ENCODE data around the gene DLST.

DLST gene
- 91.2 to 119 (median 94.5) reads per million in 4 donors for total RNA-seq

DNA sequence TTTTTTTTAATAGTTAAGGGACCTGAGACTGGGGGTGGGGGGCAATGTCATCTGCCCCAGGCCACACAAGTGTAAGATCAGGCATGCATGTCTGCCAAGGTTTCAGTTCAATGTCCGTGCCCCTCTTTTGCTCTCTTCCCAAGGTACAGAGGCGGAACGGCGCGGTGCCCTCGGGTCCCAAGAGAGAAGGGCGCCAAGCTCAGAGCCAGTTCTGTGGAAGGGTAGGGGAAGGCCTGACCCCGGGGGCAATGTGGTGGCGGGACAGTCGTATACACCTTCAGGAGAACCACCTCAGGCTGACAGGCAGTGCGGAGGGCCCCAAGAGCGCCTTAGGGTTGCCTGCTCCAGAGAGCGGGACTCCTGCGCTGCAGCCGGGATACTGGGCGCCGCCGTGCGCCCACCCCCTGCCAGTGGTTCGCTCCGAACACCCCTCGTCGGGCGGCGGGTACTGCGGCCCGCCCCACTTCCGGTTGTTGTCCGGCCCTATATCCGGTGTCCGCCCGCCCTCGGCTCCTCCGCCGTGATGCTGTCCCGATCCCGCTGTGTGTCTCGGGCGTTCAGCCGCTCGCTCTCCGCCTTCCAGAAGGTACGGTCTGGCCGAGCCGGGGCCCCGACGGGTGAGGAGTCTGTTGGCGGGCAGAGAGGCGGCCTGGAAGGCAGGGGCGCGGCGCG is at the start of gene DLST:
Gene DLST (plus strand): TSS at position 486 of the 672 bp plus-strand sequence. CDS start 38 bp downstream, at position 524.
- peak; percentile 68 to 89 (median 79) for DNase-seq

- DNase-seq, result no peak
Measured at GRCh38 chr14:74832849-74833248, 48.9 kb upstream of the DLST start.

GRCh38 chr14:74834692-74835392 is 46.9 kb upstream of the DLST start:
- no peak for DNase-seq

- no peak for DNase-seq
Measured at GRCh38 chr14:74835645-74836250, 46.0 kb upstream of the DLST start.

DNA sequence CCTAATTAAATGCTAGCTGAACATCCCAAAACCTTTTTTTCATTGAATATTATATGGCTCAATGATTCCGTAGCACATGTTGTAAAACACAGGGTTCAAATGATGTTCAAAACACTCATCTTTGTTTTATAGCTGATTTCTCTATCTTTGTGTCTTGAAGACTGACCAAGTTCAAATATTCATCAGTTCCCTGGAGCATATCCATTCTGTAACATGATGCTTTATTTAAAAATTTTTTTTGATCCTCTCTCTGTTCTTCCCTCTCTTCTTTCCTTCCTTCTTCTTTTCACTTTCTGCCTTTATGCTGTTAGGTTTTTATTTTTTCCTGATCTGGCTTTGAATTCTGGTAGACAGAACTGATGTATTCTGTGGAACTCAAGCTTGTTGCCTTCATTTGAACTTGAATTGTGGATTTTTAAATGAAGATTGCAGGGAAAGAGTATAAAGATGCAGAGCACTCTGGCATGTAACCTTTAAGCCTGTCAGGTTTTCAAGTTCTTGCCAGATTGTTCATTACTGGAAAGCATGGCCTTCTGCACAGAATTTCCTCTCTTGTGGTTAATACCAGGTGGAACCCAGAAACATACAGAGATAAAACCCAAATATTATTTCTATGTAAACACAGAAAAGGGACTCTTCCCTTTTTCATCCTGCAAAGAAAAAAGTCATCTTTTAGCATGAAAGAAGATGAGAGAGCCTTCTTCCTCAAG is 45.3 kb upstream of the DLST start:
- no peak for DNase-seq

DNA sequence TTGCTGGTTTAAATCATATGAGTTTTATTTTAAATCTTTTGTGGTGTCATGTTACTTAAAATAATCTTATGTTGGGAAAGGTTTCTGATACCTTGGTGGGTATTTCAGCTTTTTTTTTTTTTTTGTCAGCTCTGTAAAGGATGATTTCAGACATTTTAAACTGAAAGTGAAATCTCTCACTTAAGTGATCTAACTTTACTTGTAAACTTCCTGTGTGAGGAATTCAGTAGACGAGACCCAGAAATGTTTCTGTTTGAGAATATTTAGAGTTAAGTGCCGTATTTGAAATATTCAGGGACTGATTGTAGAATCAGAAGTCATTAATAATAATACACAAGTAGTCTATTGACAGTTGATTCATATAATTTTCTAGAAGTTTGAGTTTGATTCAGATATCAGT is 43.5 kb upstream of the DLST start:
- DNase-seq, result peak in 1 of 5 donors; percentile 42

DNA sequence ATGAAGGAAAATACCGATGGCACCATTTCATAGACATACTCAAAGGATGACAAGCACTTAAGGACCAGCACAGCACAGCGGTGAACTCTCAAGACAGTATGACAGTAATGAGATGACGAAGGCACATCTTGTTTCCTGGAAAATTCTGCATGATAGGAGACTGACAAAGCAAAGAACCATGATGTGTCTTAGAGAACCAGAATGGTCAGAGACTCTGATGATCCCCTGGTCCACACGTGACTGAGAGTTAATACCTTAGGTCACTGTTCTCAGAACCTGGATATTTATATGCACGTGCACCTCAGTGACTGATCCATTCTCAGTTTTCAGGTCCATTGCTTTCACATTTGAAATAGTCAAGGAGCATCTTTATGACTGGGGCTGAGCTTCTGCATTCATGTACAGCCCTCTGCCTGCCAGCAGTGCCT is 41.1 kb upstream of the DLST start:
- DNase-seq, result peak in 1 of 5 donors; percentile 64

- peak in 1 of 5 donors; percentile 77 for DNase-seq
Measured at GRCh38 chr14:74841230-74842207, 40.2 kb upstream of the DLST start.

DNA sequence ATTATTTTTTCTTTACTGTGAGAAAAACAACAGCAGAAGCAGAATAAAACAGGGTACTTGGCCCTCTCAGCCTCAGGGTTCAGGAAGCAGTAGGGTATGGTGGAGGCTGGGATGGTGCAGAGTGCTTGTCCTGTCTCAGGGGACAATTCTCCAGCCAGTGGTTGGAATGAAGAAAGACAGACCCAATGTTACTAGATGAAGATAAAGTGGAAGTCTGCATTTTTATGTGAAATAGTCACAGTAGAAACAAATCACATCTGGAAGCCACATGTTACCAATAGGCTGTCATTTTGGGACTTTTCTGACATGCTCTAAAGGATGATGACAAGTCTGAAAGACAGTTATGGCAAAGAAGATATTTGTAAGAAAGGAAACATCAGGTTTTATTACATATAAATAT is 38.1 kb upstream of the DLST start:
- DNase-seq, result no peak

GRCh38 chr14:74846168-74846567 is 35.5 kb upstream of the DLST start:
- no peak for DNase-seq

DNA sequence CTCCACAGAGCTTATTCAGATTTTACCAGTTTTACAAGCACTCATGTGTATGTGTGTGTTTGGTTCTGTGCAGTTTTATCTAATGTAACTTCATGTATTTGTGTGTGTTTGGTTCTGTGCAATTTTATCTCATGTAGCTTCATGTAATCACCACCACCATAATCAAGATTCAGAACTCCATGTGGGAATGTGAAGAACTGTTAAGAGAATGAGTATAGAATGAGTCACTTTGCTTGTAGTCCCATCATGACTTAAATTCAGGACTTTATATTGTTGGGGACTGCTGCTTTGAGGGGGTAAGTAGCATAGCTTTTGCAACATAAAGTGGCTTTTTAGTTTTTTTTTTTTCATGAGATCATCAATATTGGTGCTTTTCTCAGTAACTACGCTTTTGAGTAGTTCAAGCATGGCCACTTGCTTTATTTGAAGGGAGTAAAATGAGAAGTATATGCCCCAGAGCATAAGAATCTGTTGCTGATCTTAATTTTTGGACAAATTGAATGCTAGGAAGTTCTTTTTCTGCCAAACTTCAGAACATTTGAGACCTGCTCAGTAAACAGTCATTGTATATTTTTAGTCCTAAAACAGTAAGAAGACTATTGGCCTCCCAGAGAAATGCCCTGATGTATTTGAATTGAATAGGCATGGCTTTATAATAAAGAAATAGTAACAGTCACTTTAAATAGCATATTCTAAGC is 34.6 kb upstream of the DLST start:
- no peak for DNase-seq

DNA sequence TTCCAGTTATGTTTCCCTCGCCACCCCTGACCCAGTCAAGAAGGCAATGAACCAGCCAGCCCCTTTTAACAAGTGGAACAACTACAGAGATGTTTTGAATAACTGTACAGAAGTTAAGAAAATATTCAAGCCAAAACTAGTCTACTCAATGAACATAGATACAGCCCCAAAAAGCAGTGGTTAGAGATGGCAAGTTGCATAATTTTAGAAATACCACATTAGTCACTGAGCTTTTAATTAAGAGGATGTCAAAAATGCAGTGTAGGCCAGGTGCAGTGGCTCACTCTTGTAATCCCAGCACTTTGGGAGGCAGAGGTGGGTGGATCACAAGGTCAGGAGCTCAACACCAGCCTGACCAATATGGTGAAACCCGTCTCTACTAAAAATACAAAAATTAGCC is 32.9 kb upstream of the DLST start:
- no peak for DNase-seq

DNA sequence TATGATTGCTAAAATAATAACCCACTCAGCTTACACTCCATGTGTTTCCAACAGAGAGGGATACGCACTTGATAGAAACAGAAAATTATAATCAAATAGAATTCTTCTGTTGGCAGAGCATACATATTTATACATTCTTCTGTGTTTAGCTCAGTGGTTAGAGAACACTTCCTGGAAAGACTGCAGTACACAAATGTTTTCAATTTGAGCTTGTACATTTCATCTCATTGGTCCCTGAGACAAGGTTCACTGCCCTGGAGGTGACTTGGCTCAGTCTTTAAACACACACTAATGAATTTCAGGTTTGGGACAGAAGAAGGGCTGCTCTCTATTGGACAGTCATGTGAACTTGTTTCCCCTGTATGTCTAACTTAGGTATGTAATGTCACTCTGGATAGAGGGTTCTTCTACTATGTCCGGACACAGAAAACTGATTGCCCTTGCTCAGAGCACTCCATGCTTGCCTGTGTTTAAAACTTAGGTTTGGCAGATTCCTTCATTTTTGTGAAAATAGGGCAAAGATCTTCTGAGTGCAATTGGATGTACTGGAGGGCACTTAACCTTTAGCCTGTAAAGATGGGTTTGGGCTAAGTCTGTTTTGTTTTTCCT is 28.7 kb upstream of the DLST start:
- no peak for DNase-seq

- DNase-seq, result no peak
Measured at GRCh38 chr14:74853581-74853980, 28.1 kb upstream of the DLST start.

- DNase-seq, result no peak
Measured at GRCh38 chr14:74855021-74855420, 26.7 kb upstream of the DLST start.

DNA sequence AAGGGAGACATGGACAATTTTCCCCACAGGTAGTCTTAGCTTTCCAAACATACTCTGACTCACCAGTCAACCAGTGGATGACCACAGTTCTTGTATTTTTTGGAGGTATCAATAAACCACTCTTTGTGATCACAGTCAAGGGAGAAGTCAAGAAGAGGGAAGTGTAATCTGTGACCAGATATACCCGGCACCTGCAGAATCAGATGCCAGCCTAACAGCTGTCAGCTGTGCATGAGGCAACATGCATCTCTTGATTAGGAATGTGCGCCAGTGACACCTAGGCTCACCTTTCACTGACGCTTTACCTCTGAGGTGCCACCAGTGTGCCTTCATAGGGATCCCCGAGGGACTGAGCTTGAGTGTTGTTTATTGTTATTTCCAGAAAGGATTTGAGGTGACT is 25.8 kb upstream of the DLST start:
- no peak for DNase-seq

- DNase-seq, result no peak
Measured at GRCh38 chr14:74856366-74856765, 25.4 kb upstream of the DLST start.

GRCh38 chr14:74858022-74858421 is 23.7 kb upstream of the DLST start:
- DNase-seq, result no peak

DNA sequence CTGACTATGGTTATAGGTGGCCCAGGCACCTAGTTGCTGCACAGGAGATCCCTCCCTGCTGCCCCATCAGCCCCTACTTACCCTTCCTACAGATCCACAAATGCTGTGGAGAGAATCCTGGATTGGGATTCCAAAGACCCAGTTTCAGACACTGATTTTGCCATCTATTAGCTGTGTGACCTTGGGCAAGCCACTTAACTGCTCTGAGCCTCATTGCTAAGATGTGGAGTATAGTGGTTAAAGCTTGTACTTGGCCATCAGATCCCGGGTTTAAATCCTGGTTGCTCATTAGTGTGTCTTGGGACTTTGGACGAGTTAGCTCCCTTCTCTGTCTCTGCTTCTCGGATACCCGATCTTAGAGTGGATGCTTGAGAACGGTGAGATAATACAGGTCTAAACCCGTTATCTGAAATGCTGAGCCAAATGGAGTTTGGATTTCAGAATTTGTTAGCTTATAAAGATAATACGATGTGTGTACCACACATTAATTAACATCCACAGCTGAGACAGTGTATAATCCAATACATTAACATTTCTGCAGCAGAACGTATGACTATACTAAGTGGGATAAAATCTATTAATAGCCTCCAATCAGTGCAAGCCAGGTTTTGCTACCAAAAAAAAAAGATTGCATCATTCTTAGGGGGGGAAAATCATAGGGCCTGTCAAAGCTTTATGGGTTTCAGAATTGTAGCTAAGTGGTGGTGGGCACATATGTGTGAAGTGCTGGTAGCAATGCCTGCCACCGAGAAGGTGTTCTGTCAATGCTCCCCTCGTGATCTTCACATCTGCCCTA is 21.8 kb upstream of the DLST start:
- DNase-seq, result no peak
